KMS-11 (cell line): ENCODE measurements around the gene RSPH10B2.
"Not testable (repeated sequence)": the region's sequence is repeated elsewhere in the genome, so short reads cannot be mapped to it uniquely, and the experiment has no call there.

Experiments used
- H2AFZ ChIP-seq: fragments of 200-600 bp; sonication (generic); 2 replicates; pipeline ENCODE4 v1.6.1; 2016; ENCODE audit warnings: antibody characterized with exemption, mixed run types, low read depth
- H3K27ac ChIP-seq: fragments of 200-600 bp; sonication (generic); 2 replicates; pipeline ENCODE4 v1.6.1; 2016; ENCODE audit warnings: mild to moderate bottlenecking, mixed run types
- H3K27me3 ChIP-seq: fragments of 200-600 bp; sonication (generic); 2 replicates; pipeline ENCODE4 v1.6.1; 2017; ENCODE audit warnings: mild to moderate bottlenecking, low read depth, mixed run types, moderate library complexity; ENCODE audit not compliant: insufficient read depth
- H3K36me3 ChIP-seq: fragments of 200-600 bp; sonication (generic); 2 replicates; pipeline ENCODE4 v1.6.1; 2017; ENCODE audit warnings: mild to moderate bottlenecking, mixed run types; ENCODE audit not compliant: insufficient read depth
- H3K4me1 ChIP-seq: fragments of 200-600 bp; sonication (generic); 2 replicates; pipeline ENCODE4 v1.6.1; 2016; ENCODE audit warnings: mild to moderate bottlenecking, low read depth, mixed run types; ENCODE audit not compliant: poor library complexity, severe bottlenecking
- H3K4me2 ChIP-seq: fragments of 200-600 bp; sonication (generic); 2 replicates; pipeline ENCODE4 v1.7.0; 2016; ENCODE audit warnings: mild to moderate bottlenecking, mixed run types
- H3K4me3 ChIP-seq: fragments of 200-600 bp; sonication (generic); IDR thresholded peaks from 2 replicates; pipeline ENCODE4 v1.6.1; 2017; ENCODE audit warnings: low read depth, low read length, mixed read lengths; ENCODE audit not compliant: insufficient read depth
- H3K79me2 ChIP-seq: fragments of 200-600 bp; sonication (generic); 2 replicates; pipeline ENCODE4 v1.6.1; 2016; ENCODE audit warnings: low read depth, mixed run types; ENCODE audit not compliant: insufficient read depth
- H3K9ac ChIP-seq: fragments of 200-600 bp; sonication (generic); 2 replicates; pipeline ENCODE4 v1.6.1; 2016; ENCODE audit warnings: mild to moderate bottlenecking, mixed run types
- H4K20me1 ChIP-seq: fragments of 200-600 bp; sonication (generic); 2 replicates; pipeline ENCODE4 v1.6.1; 2016; ENCODE audit warnings: mild to moderate bottlenecking, mixed run types; ENCODE audit not compliant: insufficient read depth
- CTCF ChIP-seq: fragments of 200-600 bp; sonication (generic); conservative IDR thresholded peaks from 2 replicates; pipeline ENCODE4 v1.6.1; 2017; ENCODE audit warnings: low read depth, mild to moderate bottlenecking, antibody characterized with exemption, low read length, moderate library complexity, mixed read lengths

RSPH10B2 gene

GRCh38 chr7:6730343-6730633, 23.6 kb upstream of the RSPH10B2 start:
- peak overlapping the region; percentile 90; the same call in 1 of the 2 replicates for H2AFZ ChIP-seq
- TF ChIP-seq CTCF, result no peak

GRCh38 chr7:6738415-6738814, 15.5 kb upstream of the RSPH10B2 start:
- H3K4me1 ChIP-seq, H3K9ac ChIP-seq, H3K79me2 ChIP-seq, H4K20me1 ChIP-seq, H3K36me3 ChIP-seq, H2AFZ ChIP-seq, H3K27me3 ChIP-seq, H3K27ac ChIP-seq, H3K4me3 ChIP-seq, H3K4me2 ChIP-seq: not testable (repeated sequence)

More at GRCh38 chr7:6730343-6730633, 23.6 kb upstream of the RSPH10B2 start:
- Histone ChIP-seq H3K27me3 (no peaks in the 10 kb centered on the region), H4K20me1 (no peaks in the 10 kb centered on the region), H3K27ac (no peak overlapping the region), H3K4me2 (peak overlapping the region; percentile 29), H3K36me3 (no peaks in the 10 kb centered on the region), H3K4me1 (peaks cover 9% of the 10 kb centered on the region), H3K79me2 (no peaks in the 10 kb centered on the region; the same call in 1 of the 2 replicates), H3K4me3 (no peak overlapping the region), H3K9ac (peak overlapping the region; percentile 86; the same call in 1 of the 2 replicates)

GRCh38 chr7:6744410-6745100, 9.3 kb upstream of the RSPH10B2 start:
- H3K79me2 ChIP-seq, H3K4me1 ChIP-seq, H4K20me1 ChIP-seq, H3K9ac ChIP-seq, H3K4me2 ChIP-seq, H3K27me3 ChIP-seq, H3K4me3 ChIP-seq, H3K27ac ChIP-seq, H2AFZ ChIP-seq, H3K36me3 ChIP-seq: not testable (repeated sequence)

GRCh38 chr7:6749335-6749734, 4.6 kb upstream of the RSPH10B2 start:
- H3K9ac ChIP-seq, H3K4me3 ChIP-seq, H3K79me2 ChIP-seq, H3K27me3 ChIP-seq, H3K4me1 ChIP-seq, H4K20me1 ChIP-seq, H3K4me2 ChIP-seq, H2AFZ ChIP-seq, H3K27ac ChIP-seq, H3K36me3 ChIP-seq: not testable (repeated sequence)

GRCh38 chr7:6750173-6750572, 3.7 kb upstream of the RSPH10B2 start:
- H2AFZ ChIP-seq, H3K4me2 ChIP-seq, H3K27ac ChIP-seq, H3K9ac ChIP-seq, H3K4me1 ChIP-seq, H3K27me3 ChIP-seq, H3K36me3 ChIP-seq, H3K4me3 ChIP-seq, H3K79me2 ChIP-seq, H4K20me1 ChIP-seq: not testable (repeated sequence)

GRCh38 chr7:6761186-6761585, 7.3 kb downstream of the RSPH10B2 start:
- not testable (repeated sequence) for H3K4me1 ChIP-seq, H2AFZ ChIP-seq, H3K4me3 ChIP-seq, H4K20me1 ChIP-seq, H3K36me3 ChIP-seq, H3K27ac ChIP-seq, H3K27me3 ChIP-seq, H3K4me2 ChIP-seq, H3K9ac ChIP-seq, H3K79me2 ChIP-seq

GRCh38 chr7:6781581-6781980, 27.7 kb downstream of the RSPH10B2 start:
- not testable (repeated sequence) for H3K27ac ChIP-seq

GRCh38 chr7:6789353-6789752, 35.5 kb downstream of the RSPH10B2 start:
- H3K36me3 ChIP-seq, H3K9ac ChIP-seq: not testable (repeated sequence)

More at GRCh38 chr7:6781581-6781980, 27.7 kb downstream of the RSPH10B2 start:
- not testable (repeated sequence) for H3K4me1 ChIP-seq, H3K27me3 ChIP-seq, H3K36me3 ChIP-seq, H3K9ac ChIP-seq, H3K4me2 ChIP-seq, H3K4me3 ChIP-seq, H4K20me1 ChIP-seq, H2AFZ ChIP-seq, H3K79me2 ChIP-seq

GRCh38 chr7:6792113-6792872, 38.4 kb downstream of the RSPH10B2 start:
- not testable (repeated sequence) for H3K36me3 ChIP-seq, H3K4me3 ChIP-seq, H3K4me2 ChIP-seq, H3K79me2 ChIP-seq, H3K27ac ChIP-seq, H3K4me1 ChIP-seq, H2AFZ ChIP-seq, H3K27me3 ChIP-seq, H4K20me1 ChIP-seq, H3K9ac ChIP-seq

More at GRCh38 chr7:6789353-6789752, 35.5 kb downstream of the RSPH10B2 start:
- H3K4me1 ChIP-seq, H3K27me3 ChIP-seq, H4K20me1 ChIP-seq, H3K27ac ChIP-seq, H3K4me2 ChIP-seq, H3K4me3 ChIP-seq, H2AFZ ChIP-seq, H3K79me2 ChIP-seq: not testable (repeated sequence)
